NCI-H2171 treated with DMSO at 0.1 percent for 48 hours (cell line): ENCODE data around the gene C9.
"Not testable (repeated sequence)": the region's sequence is repeated elsewhere in the genome, so short reads cannot be mapped to it uniquely, and the experiment has no call there.

Source experiments
- DNase-seq: peaks from one replicate; lab custom pipeline; 2025; lab: John Stamatoyannopoulos, UW

C9 gene

DNA sequence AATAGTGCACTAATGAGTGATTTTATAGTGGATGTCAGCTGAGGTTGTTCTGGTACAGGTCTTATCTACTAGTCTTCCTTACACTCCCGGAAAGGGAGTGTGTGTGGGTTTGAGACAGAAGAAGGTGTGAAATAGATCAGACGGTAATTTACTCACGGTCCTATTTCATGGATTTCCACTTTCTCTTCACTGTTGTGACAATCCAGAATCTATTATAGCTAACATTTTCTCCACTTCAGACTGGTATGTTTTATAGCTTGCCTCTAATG, 7.0 kb upstream of the C9 start:
- DNase-seq = no peak

DNA sequence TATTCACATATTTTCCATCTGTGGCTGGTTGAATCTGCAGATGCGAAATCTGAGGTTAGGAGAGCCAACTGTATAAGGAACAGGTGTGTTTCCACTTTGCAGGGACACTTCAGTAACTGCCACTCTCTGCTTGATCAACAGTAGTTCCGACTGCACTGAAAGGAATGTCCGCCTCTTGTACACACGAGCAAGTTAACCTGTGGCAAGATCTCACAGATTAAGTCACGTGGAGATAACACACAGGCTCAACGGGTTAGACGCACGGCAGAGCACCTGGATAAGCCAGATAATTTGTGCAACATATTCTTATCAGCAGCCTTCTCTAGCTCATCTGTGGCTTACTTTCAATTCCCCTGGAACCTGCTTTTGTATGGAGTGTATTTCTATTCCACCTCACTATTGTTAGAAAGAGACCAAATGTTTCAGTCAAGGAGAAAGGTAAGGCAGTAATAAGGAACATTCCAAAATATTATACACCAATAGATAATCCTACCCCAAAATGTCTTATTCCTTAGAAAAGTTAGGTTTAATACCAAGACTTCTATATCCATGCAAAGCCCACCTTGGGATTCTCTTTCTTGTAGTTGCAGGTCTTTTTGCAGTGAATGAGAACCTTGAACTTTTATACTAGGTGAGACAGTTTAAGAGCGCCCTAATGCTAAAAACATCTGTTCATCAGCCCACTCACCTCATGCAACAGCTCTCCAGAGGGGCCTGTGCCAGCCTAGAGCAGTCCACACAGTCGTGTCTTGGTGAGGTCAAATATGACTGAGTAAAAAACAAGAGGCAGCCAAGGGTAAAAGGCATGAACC, 6.5 kb upstream of the C9 start:
- DNase-seq = no peak

DNA sequence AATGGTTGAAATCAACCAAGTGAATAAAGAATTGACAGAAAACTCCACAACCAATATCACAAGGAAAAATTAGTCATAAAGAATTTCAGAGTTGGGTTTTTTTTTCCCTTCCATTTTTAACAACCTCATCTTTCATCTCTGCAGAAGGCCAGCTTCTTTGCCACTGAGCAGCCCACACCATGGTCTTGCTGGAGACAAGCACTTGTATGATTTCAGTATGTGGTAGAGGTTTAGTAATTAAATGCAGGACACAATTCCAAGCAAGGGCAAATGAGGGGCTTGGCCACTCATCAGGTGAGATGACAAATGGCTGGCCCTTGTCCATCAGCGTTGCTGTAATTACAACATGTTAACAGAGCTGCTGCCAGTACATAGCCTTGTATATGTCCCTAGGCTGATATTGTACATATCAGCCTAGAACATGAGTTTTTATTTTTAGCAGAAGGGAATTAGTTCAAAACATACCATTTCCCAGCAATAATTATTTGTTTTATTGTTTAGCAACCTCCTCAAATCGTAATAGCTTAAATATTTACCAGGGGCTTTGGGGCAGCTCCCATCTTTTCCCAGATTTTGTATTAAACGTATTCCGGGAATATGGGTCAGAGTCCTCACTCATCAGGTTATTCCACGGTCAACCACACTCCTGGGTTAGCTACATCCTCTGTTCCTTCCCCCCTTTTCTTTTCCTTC, 5.0 kb upstream of the C9 start:
- no peak for DNase-seq

DNA sequence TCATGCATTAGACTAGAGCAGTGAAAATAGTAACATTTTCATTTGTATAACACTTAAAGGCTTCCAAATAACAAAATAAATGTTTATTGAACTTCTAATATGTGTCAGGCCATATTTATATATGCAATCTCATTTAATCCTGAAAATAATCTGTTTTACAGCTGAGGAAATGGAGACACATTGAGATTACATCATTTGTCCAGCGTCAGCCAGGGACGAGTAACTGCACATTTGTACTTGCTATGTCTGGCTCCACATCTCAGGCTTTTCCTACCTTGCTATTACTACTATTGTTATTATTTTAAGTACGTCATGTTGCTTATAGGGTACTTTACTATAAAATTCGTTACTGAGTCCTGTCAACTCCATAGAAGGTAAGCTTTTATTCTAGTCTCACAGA, 3.8 kb upstream of the C9 start:
- no peak for DNase-seq

DNA sequence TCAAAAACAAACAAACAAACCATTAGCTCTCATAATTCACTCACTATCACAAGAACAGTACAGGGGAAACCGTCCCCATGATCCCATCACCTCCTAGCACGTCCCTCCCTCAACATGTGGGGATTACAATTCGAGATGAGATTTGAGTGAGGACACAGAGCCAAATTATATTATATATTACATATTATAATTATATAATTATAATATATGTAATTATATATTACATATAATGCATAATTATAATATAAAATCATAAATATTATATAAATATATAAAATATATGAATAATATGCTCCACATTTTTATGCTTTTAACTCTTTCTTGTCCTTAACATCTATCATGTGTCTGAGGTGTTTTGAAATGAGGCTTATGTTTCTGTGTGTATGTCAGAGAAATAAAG, 3.4 kb upstream of the C9 start:
- DNase-seq = no peak

DNA sequence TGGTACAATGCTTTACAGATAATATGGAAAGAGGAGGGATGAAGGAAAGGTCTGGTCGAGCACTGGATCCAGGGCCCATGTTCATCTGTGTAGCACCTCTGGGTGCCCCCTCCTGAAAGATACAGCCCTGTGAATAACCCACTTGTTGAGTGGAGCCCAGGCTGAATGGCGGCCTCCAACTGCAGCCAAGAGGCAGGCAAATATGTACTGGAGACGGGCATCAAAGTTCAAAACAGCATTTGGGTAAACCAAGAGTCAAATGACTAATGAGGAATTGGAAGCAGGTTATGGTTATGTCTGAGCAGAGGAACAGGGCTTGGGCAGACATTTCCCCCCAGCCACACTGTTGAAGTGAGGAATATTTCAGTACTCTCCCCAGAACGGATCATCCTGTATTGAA, 1.1 kb downstream of the C9 start:
- DNase-seq = no peak

DNA sequence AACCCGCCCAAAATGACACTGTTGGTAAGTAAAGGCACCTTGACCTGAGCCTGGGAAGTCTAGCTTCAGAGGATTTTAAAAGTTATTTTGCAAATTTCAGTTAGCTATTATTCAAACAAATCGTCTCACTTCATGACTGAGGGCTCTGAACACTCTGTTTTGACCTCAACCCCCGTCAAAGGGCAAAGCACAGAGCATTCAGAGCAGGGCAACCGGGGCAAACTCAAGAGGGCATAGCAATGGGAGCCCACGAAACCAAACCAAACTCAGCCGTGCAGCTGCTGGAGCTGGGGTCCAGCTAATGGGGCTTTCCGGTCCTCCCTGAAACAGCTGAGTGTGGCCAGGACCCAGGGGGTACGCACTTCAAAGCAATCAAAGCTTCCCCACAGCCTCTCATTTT, 1.6 kb downstream of the C9 start:
- DNase-seq = no peak

DNA sequence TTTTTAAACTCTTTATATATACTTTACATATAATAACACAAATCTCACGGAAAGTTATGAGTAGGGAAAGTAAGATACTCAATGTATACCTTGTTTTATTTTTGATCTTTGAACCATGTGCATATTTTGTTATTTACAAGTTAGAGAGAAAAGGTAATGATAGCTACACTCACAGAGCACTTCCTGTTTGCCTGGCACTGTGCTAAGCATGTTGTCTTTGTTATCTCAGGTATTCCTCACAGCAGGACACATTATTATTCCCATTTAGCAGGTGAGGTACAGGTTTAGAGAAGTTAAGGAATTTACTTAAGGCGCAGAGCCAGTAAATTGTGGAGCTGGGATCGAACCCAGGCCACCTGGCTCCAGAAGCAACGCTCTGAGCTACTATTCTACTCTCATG, 3.0 kb downstream of the C9 start:
- DNase-seq = no peak

DNA sequence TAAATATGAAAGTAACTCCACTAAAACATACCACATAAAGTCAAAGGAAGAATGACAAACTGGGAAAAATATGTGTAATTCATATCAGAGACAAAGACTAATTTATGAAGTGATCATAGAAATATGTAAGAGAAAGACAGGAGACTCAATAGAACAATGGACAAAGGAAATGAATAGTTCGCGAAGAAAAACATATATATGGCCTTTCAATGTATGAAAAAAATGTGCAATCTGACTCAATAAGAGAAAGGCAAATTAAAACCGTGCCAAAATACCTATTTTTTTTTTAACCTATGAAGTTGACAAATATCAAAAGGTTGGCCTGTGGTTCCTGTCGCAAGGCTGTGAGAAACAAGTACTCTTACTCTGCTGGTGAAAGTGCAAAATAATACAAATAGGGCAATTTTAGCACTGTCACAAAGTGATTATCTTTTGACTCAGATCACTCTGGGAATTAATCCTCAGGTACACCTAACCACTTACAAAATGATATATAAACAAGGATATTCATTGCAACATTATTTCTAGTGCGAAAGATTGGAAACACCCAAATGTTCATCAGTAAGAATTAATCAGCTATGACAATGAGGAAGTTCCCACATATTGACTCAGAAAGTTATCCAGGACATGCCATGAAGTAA, 3.7 kb downstream of the C9 start:
- no peak for DNase-seq

DNA sequence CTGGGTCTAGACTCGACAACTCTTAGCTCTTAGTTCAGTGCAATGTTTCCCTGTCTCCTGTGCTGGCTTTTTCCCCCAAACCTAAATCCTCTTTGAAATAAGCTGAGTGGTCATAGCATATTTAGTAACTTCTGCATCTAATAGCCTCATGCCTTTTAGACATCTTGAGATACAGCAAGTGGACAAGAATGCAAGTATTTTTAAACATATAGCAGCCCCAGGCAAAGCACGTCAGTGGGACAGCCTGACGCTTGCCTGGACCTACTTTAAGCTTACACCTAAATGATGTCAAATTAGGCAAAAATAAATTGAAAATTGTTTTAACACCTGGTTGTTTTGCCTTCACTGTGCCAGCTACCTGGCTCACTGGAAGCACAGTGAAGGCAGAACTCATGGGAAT, 8.0 kb downstream of the C9 start:
- no peak for DNase-seq

DNA sequence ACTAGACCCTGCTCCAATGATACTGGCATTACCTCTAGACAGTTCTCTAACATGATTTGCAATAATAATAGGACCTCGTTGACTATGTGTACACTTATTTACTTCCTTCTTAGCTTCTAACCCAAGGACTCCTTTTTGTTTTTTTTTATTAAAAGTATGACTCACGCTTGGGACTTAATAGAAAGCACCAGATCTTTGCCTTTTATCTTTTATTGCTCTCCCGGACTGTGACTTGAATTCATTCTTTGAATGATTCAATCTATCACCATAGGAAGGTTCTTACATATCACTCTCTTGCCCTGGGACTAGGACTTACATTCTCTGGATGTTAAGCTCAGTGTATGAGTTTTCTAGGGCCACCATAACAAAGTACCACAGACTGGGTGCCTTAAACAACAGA, 9.0 kb downstream of the C9 start:
- no peak for DNase-seq

DNA sequence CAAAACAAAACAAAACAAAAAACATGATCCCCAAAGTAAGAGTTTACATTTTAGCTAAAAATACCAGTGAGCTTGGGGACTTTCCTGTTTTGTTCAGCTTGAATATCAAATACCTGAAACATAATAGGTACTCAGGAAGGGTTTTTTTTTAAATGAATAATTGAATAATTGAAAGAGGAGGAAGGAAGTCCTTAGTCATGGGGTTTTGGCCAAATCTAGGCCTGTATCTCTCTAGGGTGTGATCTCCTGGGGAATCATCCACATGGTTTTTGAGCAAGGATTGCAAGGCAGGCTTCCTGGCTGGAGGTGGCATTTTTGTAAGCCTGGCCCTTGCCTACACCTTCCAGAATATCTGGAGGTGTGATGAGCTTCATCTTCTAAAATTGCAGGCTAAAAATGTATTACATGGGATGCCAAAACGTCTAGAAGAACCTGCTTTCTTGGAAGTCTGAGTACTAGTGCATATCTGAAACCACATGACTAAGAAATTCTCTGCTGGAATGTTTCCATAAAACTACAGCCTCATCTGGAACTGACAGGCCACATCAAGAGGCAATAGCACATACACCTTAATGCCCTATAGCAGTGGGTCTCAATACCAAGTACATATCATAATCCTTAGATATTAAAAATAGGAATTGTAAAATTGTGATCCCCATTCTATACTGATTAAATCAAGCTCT, 10.4 kb downstream of the C9 start:
- no peak for DNase-seq

DNA sequence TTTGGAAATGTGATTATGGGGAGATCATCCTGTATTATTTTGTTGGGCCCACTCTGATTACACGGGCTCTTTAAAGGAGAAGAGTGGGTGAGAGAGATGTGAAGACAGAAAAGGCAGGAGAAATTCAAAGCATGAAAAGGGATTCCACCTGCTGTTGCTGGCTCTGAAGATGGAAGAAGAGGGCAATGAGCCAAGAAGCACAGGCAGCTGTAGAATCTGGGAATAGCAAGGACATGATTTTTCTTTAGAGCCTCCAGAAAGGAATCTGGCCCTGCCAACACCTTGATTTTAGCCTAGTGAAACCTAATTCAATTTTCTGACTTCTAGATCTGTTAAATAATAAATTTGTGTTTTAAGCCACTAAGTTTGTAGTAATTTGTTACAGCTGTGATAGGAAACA, 11.3 kb downstream of the C9 start:
- DNase-seq = no peak

DNA sequence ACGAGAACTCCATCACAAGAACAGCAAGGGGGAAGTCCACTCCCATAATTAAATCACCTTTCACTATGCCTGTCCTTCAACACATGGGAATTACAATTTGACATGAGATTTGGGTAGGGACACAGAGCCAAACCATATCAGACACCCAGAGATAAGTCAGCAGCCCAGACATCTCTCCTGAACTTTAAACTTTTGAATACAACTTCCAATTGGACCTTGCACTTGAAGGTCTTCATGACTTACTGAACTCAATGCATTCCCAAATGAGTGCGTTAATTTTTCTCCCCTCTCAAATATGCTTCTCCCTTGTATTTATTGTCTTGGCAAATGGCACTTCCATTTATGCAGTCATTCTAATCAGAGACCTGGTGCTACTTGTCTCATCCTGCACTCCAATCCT, 12.1 kb downstream of the C9 start:
- DNase-seq = no peak

DNA sequence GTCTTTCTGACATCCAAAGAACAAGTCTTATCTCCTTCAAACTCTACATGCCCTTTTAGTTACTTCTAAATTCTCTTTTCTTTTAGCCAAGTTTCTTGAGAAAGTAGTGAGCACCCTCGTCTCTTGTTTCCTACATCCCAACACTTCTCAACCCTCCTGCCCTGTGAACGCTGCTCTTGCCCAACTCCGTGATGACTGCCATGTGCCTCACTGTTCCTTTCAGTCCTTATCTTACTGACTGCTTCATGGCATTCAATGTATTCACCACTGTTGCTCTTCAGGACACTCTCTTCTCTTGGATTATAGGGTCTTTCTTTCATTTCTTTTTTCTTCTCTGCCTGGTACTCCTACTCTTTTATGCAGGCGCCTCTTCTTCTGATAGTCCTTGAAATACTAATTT, 14.8 kb downstream of the C9 start:
- no peak for DNase-seq

DNA sequence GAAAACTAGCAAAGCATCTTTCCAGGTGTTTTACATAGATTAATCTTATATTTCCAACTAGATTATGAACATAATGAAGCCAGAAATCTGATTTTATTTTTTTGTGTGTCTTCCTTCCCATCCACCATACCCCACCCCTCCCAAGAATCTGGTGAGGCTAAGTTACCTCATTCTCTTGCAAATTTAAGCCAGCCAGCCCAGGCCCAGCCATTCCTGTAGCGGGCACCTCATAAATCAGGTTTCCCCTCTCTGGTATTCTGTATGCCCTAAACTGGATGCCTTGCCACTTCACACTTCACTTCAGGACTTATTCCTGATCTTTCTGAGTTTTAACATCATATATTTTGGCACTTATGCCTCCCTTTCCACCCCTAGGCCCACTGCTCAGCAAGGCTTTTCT, 21.8 kb downstream of the C9 start:
- DNase-seq = no peak

DNA sequence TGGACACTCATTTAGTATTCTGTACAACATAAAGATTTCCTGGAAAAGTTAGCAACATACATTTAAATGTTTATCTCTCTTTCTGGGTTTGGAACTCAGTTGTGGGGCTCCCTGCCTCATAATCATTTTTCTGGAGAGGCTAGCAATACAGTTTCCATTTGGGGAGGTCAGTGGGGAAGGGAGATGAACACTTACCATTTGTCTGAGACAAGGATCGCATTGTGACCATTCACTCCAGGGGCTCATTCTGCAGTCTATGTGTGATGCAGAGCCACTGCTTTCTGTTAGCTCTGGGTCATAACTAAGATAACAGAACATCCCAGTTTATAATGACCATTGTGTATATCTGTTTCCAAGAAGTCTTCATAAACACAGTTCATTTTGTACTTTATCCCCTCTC, 22.4 kb downstream of the C9 start:
- no peak for DNase-seq

DNA sequence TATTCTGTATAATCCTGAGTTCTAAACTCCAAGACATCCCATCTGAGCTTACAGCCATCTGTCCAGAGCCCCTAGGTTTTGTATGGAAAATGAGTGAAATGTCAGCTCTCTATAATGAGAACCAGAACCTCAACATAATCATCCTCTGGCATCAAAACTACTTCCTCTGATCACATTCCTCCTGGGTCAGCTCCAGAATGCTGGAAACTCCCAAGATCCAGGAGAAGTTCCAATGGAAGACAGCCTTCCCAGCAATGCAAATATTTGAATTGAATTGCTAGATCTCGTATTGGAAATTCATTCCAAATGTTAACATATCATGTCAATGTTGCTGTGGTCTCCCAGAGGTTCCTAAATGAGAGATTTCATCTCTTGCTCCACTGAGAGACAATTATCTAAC, 23.8 kb downstream of the C9 start:
- DNase-seq = no peak

DNA sequence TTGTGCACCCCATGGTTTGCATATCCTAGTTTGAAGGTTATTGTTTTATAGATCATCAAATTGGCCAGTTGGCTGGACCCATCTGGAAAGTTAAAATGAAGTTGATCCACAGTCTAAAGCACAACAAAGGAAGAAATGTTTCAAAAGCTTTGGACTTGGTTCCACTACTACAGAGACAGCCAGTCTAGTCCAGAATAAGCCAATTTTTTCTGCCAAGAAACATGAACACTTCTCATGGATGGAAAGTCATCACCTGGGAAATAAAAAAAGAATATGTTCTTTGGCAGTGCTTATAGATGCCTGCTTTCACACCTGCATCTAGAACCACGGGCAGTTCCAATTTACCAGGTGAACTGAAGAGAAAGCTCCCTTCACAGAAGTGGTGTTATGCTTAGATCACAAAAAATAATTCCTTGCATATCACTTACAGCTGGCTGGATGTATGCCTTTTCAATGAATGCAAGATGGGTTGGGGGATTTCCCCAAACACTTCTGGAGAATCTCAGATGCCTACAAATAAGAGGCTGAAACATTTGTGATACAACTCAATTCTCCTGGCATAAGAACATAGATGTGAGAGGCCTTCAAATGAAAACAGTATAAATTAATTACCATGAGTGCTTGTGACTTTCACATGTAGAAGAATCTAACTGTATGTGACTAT, 26.9 kb downstream of the C9 start:
- DNase-seq = no peak

DNA sequence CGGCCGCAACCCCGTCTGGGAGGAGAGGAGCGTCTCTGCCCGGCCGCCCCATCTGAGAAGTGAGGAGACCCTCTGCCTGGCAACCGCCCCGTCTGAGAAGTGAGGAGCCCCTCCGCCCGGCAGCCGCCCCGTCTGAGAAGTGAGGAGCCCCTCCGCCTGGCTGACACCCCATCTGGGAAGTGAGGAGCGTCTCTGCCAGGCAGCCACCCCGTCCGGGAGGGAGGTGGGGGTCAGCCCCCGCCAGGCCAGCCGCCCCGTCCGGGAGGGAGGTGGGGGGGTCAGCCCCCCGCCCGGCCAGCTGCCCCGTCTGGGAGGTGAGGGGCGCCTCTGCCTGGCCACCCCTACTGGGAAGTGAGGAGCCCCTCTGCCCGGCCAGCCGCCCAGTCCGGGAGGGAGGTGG, 30.0 kb downstream of the C9 start:
- not testable (repeated sequence) for DNase-seq

DNA sequence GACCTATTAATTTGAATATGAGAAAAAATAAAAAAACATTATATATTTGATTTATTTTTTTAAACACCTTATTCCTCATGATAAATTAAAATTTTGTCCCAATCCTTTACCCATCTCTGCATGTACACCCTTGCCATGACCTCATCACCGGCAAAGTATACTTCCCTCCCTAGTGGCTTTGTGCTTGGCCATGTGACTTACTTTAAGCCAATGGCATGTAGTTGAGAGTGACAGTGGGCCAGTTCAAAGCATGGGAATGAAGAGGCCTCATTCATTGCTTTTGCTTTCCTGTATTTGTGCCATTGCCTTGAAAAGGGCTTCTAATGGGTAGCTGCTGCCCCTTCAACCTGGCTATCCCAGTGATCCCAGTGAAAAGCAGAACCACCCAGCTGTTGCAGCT, 31.2 kb downstream of the C9 start:
- no peak for DNase-seq

DNA sequence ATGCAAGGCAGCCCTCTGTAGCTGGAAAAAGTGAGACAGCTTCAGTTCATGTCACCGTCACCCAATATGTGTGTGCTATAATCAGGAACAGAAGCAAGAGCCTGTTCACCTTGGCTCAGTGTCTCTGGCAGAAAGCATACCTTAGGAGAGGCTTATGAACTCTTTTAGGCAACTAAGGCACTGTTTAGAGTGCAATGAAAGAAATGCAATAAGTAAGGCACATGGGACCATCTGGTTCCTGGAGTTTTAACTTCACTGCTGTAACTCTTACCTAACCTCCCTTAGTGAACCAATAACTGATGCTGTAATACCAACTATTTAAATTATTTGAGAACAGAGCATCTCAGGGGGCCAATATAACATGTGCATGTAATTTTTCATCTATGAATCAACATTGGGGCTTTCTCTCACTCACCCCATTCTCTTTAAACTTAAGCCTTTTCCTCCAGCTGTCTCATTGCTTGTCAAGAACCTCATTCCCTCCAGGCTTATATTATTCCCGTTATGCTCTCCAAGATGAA, 32.4 kb downstream of the C9 start:
- no peak for DNase-seq
